SJCRH30 (cell line): Measurements from ENCODE around the gene ANKRD33. TPM values are rescaled to one million over a fixed set of nuclear protein-coding genes. Genes with fewer than 3 reads are reported as not detected.
A peak's percentile ranks its signal among the peaks of the same experiment; 100 is the strongest.

ENCODE experiments used
- DNase-seq, 2 experiments: peaks; one replicate each; pipeline ENCODE4 v3.0.0-alpha.2; 2015 to 2020
- H3K27ac ChIP-seq: fragments of 250-450 bp; sonication (Bioruptor Pico); 2 replicates; pipeline ENCODE4 v1.5.1; 2020; ENCODE audit warnings: mild to moderate bottlenecking, moderate library complexity
- H3K27me3 ChIP-seq: fragments of 250-450 bp; sonication (Bioruptor Pico); 2 replicates; pipeline ENCODE4 v1.5.1; 2020; ENCODE audit warnings: mild to moderate bottlenecking, moderate library complexity
- H3K36me3 ChIP-seq: fragments of 250-450 bp; sonication (Bioruptor Pico); 2 replicates; pipeline ENCODE4 v1.5.1; 2020; ENCODE audit warnings: mild to moderate bottlenecking, moderate library complexity
- H3K4me1 ChIP-seq: fragments of 250-450 bp; sonication (Bioruptor Pico); 2 replicates; pipeline ENCODE4 v1.5.1; 2020; ENCODE audit warnings: mild to moderate bottlenecking, moderate library complexity
- H3K4me3 ChIP-seq: fragments of 250-450 bp; sonication (Bioruptor Pico); 2 replicates; pipeline ENCODE4 v1.5.1; 2020; ENCODE audit warnings: mild to moderate bottlenecking, moderate library complexity
- H3K9me3 ChIP-seq: fragments of 250-450 bp; sonication (Bioruptor Pico); replicated peaks from 2 replicates; pipeline ENCODE4 v1.5.1; 2020; ENCODE audit warnings: mild to moderate bottlenecking, moderate library complexity
- total RNA-seq: library from RNA; depleted of rRNA; stranded (reverse); fragments of >200 nt; shearing (Covaris generic); gene quantifications from 2 replicates; pipeline ENCODE4 v1.2.3, GENCODE V29; 2014

Gene ANKRD33
- total RNA-seq, 1 experiment from 2014 or later, result not detected

DNA sequence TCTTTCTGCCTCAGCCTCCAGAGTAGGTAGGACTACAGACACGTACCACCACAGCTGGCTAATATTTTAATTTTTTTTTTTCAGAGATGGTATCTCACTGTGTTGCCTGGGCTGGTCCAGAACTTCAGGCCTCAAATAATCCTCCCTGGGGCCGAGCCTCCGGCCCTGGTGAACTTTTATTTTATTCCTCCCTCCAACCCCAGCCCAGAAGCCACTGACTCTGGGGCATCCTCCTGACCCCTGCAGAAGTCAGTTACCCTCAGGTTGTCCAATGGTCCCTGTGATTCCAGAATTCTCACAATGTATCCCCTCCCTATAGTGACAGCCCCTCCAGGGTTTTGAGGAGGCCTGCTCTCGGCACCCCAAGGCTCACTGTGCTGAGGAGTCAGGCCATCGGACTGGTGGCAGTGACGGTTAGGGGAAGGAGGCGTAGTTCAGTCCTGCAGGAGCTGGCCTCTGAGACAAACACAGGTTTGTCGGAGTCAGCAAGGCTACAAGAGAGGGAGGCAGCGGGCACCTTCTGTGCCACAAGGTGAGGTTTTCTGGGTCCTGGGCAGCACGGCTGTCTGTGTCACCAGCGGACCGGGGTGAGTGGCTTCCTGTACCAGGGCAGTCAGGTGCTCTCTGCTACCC is 20.0 kb upstream of the ANKRD33 start:
- Histone ChIP-seq H3K9me3 (0 out of 2 replicates have a peak, but pooled peaks cover 2% of the 10 kb centered on the region), H3K36me3 (no peaks in the 10 kb centered on the region), H3K4me3 (no peak overlapping the region), H3K4me1 (peaks cover 6% of the 10 kb centered on the region; the same call in 1 of the 2 replicates), H3K27me3 (peaks cover 48% of the 10 kb centered on the region), H3K27ac (no peak overlapping the region)
- DNase-seq, result no peak

DNA sequence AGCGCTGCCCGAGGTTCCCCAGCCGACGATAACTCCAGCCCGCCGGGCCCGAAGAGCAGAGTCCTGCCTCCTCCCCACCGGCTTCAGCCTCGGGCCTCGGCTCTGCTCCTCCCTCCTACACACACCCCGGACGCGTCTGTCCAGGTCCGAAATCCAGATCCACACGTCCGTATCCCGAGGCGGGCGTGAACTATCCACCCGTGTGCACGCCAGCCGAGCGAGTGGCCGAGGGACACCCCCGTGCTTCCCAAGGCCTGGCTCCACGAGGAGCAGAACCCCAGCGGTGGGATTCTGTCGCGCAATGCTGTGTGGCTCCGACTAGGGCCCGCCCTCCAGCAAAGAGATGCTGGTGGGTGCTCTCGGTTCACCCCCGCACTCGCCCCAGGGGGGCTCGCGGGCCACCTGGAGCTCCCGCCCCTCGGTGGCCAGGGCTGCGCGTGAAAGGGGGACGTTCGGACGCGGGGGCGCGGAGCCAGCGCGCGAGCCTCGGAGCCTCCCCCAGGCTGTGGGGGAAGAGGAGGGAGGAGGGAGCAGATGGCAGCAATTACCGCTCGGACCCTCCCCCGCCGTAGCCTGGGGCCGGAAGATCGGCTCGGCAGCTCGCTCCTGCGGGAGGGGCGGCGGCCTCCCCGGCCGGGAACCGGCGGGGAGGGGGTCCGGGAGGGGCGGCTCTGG is 18.9 kb upstream of the ANKRD33 start:
- H3K36me3 ChIP-seq, result no peaks in the 10 kb centered on the region
- no peaks in the 10 kb centered on the region for H3K4me1 ChIP-seq
- no peak for DNase-seq
- 0 out of 2 replicates have a peak, but pooled peaks cover 3% of the 10 kb centered on the region for H3K9me3 ChIP-seq
- H3K27me3 ChIP-seq, result peaks cover 54% of the 10 kb centered on the region
- H3K27ac ChIP-seq, result no peak overlapping the region
- H3K4me3 ChIP-seq, result no peak overlapping the region

DNA sequence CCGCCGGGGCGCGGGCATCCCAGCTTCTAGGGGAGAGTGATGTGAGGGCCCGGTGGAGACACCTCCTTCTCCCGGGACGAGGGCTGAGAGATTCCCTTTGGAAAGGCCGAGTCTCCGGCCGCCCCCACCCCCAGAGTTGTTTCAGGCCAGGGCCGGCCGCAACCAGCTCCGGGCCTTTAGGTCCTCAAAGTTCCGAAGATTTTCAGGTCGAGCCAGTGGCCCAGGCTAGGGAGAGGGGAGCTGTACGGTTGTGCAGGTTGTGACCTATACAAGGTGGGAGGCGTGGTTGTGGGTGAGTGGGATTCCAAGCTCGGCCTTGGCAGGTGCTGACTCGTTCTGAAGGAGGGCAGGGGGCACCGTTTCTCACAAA is 18.4 kb upstream of the ANKRD33 start:
- Histone ChIP-seq H3K27ac (no peak overlapping the region), H3K4me1 (no peaks in the 10 kb centered on the region)

DNA sequence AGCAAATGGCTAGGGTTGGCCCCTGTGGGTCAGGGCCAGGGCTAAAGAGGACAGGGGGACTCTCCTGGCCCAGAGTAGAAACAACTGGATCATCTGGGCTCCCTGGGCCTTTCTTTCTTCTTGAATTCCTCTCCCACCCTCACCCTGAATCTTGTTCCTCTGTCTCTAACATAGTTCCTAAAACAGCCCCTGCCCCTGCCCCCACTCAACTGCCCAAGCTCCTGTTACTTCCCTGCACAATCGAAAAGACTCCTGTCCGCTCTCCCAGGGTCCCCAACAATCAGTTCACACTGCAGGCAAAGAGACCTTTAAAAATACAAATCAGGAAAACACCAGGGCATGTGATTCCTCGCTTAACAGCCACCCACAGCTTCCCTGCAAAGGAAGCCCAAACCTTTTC is 18.0 kb upstream of the ANKRD33 start:
- Histone ChIP-seq H3K36me3 (no peaks in the 10 kb centered on the region), H3K4me3 (no peak overlapping the region), H3K4me1 (no peaks in the 10 kb centered on the region), H3K9me3 (0 out of 2 replicates have a peak, but pooled peaks cover 3% of the 10 kb centered on the region), H3K27me3 (peaks cover 50% of the 10 kb centered on the region), H3K27ac (no peak overlapping the region)
- DNase-seq, result no peak

More for the DNA sequence above, 18.4 kb upstream of the ANKRD33 start:
- Histone ChIP-seq H3K36me3 (no peaks in the 10 kb centered on the region), H3K4me3 (no peak overlapping the region), H3K9me3 (0 out of 2 replicates have a peak, but pooled peaks cover 3% of the 10 kb centered on the region), H3K27me3 (peaks cover 50% of the 10 kb centered on the region)
- no peak for DNase-seq

DNA sequence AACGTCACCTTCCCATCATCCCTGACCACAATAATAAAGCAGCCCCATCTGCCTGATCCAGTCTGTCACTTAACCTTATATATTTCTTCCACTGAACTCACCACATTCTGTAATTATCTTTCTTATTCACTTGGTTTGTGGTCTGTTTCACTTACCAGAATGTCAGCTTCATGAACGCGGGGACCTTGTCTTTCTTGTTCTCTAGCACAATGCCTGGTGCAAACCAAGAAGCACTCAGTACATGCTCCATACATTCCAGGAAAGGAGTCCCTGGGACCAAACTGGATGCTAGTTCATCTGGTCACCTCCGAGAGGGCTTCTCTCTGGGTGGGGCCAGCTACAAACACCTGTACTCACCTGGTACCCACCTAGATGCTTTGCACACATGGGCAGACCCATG is 17.4 kb upstream of the ANKRD33 start:
- peaks cover 50% of the 10 kb centered on the region for H3K27me3 ChIP-seq
- H3K27ac ChIP-seq, result no peak overlapping the region
- no peaks in the 10 kb centered on the region for H3K4me1 ChIP-seq
- no peak overlapping the region for H3K4me3 ChIP-seq
- no peaks in the 10 kb centered on the region for H3K36me3 ChIP-seq
- H3K9me3 ChIP-seq, result 0 out of 2 replicates have a peak, but pooled peaks cover 3% of the 10 kb centered on the region
- DNase-seq, result no peak

DNA sequence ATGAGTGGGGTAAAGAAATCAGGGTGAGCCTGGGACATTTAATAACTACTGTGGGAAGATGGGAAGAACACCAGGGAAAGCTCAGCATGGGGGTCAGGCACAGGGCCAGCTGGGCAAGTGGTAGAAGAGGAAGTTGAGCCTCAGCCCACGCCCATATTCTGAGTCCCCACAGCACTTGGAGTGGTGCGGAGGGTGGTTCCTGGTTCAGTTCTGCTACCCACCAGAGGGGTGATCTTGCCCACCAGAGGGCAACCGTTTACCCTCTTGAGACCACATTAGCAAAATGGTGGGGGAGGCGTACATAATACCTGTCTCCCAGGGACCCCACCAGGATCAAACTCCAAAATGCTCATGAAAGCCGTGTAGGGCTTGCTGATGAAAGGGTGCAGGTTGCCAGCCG is 16.8 kb upstream of the ANKRD33 start:
- 0 out of 2 replicates have a peak, but pooled peaks cover 3% of the 10 kb centered on the region for H3K9me3 ChIP-seq
- no peaks in the 10 kb centered on the region for H3K4me1 ChIP-seq
- H3K27ac ChIP-seq, result no peak overlapping the region
- H3K4me3 ChIP-seq, result no peak overlapping the region
- peaks cover 50% of the 10 kb centered on the region for H3K27me3 ChIP-seq
- no peaks in the 10 kb centered on the region for H3K36me3 ChIP-seq
- no peak for DNase-seq

DNA sequence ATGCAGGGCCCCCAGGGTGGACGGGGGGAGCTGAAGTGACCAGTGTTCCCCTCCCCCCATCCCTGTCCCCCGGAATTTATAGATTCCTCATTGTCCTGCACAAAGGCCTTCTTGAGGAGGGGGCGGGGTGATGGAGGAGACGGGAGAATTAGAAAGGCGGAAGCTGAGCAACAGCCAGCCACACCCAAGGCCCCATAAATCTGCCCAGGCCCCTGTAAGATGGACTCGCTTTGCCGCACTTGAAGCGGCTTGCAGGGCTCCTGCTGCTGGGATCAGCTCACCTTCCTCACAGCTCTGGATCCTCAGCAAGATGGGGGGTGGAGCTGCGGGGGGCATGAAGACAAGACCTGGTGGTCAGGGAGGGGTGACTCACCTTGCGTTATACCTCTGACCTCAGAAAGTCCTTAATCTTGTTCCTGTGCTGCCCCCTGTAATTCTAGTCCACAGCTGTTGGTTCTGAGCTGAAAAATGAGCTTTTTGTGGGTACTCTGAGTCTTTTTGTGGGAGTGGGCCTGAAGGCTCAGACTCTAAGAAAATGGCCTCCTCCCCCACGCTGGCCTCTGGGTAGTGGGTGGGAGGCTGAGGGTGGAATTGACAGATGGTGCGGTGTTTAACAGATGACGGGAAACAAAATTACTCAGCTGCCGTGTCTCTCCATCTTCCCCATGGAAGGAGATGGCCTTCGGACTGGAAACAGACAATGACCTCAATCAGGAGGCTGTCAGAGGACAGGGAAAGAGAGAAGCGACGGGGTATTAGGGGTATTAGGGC is 15.8 kb upstream of the ANKRD33 start:
- Histone ChIP-seq H3K27me3 (peaks cover 50% of the 10 kb centered on the region), H3K36me3 (no peaks in the 10 kb centered on the region), H3K27ac (no peak overlapping the region), H3K4me1 (no peaks in the 10 kb centered on the region), H3K9me3 (0 out of 2 replicates have a peak, but pooled peaks cover 3% of the 10 kb centered on the region), H3K4me3 (no peak overlapping the region)
- no peak for DNase-seq

DNA sequence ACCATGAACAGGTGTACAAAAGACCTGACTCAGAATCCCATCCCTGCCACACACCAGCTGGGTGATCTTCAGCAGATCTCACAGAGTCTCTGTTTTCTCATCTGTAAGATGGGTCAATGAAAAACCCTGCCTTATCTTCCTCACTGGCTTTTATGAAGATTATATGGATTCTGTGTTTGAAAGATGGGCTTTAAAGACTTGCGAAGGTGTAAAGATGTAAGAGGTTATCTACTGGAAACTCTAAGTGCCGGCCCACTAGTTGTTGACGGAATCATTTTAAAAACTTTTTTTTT is 15.3 kb upstream of the ANKRD33 start:
- no peak for DNase-seq
- 0 out of 2 replicates have a peak, but pooled peaks cover 3% of the 10 kb centered on the region for H3K9me3 ChIP-seq
- H3K27me3 ChIP-seq, result peaks cover 45% of the 10 kb centered on the region
- H3K4me3 ChIP-seq, result no peak overlapping the region
- H3K4me1 ChIP-seq, result no peaks in the 10 kb centered on the region
- H3K36me3 ChIP-seq, result no peaks in the 10 kb centered on the region
- no peak overlapping the region for H3K27ac ChIP-seq

DNA sequence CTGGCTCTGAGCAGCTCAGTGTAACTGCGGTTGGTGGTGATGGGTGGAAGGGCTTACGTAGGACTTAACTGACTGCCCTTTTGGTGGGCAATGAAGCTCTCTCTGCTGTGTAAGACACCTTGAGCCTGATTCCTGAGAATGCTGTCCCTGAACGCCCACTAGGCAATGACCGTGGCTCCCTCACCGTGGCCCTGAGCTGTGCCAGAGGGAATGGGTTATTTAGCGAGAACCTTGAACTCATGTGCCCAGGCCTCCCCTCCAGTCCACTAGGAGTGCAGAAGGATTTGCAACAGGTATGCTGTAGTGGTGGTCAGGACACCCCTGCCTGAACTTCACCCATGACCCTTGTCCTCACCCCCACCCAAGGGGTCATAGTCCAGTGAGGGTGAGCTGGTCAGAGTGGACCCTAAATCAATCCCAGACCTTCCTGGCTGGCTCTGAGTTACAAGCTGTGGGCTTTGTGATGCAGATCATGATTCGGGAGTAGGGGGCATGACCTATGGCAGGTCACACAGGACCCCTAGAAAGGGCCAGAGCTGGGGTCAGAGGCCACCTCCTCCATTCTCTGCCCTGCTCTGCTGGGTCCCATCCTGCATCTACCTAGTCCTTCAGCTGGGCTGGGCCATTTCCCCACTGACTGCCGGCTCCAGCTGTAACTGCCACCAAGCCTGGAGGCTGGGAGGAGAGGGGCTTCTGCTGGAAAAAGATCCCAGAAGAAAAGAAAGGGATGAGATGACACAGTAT is 14.5 kb upstream of the ANKRD33 start:
- Histone ChIP-seq H3K27me3 (peaks cover 37% of the 10 kb centered on the region), H3K36me3 (no peaks in the 10 kb centered on the region), H3K4me3 (no peak overlapping the region), H3K27ac (no peak overlapping the region), H3K4me1 (no peaks in the 10 kb centered on the region), H3K9me3 (0 out of 2 replicates have a peak, but pooled peaks cover 3% of the 10 kb centered on the region)
- no peak for DNase-seq

DNA sequence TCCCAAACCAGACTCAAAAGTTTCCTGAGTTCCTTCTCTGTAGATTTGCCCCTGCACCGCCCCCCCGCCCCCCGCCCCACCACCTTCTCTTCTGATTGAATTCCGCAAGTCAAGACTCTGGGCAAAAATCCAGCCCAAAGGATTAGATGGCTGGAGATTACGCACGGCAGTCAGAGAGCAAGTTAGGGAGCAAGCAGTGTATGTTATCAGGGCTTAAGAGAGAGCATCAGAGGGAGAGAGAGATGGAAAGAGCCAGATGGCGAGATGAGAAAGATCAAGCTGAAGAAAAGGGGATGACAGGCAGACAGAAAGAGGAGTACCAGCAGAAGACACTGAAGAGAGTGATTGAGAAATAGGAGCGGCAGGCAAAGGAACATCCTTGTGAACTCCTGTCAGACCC is 13.9 kb upstream of the ANKRD33 start:
- no peaks in the 10 kb centered on the region for H3K36me3 ChIP-seq
- DNase-seq, result peak in 1 of 2 experiments; percentile 49

DNA sequence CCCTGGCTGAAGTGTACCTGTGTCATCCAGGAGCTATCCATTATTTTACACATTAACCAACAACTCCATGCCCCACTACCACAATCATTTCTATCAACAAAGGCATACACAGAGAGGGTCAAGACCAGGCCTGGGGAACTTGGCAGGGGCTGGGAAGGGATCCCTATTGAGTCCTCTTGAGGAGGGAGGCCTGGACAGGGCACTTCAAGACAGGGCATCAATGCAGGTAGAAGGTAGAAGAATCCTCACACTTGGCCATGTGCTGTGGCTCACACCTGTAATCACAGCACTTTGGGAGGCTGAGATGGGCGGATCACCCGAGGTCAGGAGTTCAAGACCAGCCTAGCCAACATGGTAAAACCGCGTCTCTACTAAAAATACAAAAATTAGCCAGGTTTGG is 13.4 kb upstream of the ANKRD33 start:
- no peak for DNase-seq
- no peaks in the 10 kb centered on the region for H3K4me1 ChIP-seq
- 0 out of 2 replicates have a peak, but pooled peaks cover 3% of the 10 kb centered on the region for H3K9me3 ChIP-seq
- H3K27ac ChIP-seq, result no peak overlapping the region
- H3K4me3 ChIP-seq, result no peak overlapping the region
- H3K27me3 ChIP-seq, result peaks cover 28% of the 10 kb centered on the region
- H3K36me3 ChIP-seq, result no peaks in the 10 kb centered on the region

More for the DNA sequence above, 13.9 kb upstream of the ANKRD33 start:
- Histone ChIP-seq H3K9me3 (0 out of 2 replicates have a peak, but pooled peaks cover 3% of the 10 kb centered on the region), H3K27me3 (peaks cover 32% of the 10 kb centered on the region), H3K4me1 (no peaks in the 10 kb centered on the region), H3K4me3 (no peak overlapping the region), H3K27ac (no peak overlapping the region)

DNA sequence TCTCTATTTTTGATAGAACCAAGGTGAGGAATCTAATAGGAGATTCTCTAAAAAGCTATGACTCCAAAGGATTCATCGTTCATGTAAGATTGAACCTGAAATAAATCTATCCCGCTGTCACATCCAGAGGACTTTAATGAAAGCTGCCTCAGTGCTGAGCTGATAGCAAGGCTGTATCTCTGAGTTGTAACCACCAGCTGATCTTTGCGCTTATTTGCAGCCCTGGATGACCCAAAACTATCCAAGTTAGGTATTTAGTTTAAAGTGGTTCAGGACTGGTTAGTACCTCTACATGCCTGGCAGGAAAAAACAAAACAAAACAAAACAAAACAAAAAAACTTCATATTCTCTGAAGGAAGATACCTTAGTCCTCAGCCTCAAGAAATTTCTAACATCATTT is 8.8 kb upstream of the ANKRD33 start:
- Histone ChIP-seq H3K4me1 (no peaks in the 10 kb centered on the region), H3K27me3 (no peaks in the 10 kb centered on the region), H3K4me3 (no peak overlapping the region)

DNA sequence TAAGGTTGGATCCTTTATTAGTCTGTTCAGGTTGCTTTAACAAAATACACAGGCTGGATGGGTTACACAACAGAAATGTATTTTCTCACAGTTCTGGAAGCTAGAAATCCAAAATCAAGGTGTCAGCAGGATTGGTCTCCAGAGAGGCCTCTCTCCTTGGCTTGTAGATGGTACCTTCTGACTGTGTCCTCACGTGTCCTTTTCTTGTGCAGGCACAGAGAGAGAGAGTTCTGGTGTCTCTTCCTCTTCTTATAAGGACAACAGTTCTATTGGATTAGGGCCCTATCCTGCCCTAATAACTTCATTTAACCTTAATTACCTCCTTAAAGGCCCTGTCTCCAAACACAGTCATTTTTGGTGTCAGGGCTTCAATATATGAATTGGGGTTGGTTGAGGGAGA is 4.6 kb upstream of the ANKRD33 start:
- Histone ChIP-seq H3K36me3 (no peaks in the 10 kb centered on the region), H3K4me3 (no peak overlapping the region), H3K27ac (no peak overlapping the region), H3K27me3 (no peaks in the 10 kb centered on the region; the same call in 1 of the 2 replicates), H3K4me1 (no peaks in the 10 kb centered on the region), H3K9me3 (no peaks in the 10 kb centered on the region)
- no peak for DNase-seq

More for the DNA sequence above, 8.8 kb upstream of the ANKRD33 start:
- Histone ChIP-seq H3K9me3 (no peaks in the 10 kb centered on the region), H3K36me3 (no peaks in the 10 kb centered on the region), H3K27ac (no peak overlapping the region)
- no peak for DNase-seq

DNA sequence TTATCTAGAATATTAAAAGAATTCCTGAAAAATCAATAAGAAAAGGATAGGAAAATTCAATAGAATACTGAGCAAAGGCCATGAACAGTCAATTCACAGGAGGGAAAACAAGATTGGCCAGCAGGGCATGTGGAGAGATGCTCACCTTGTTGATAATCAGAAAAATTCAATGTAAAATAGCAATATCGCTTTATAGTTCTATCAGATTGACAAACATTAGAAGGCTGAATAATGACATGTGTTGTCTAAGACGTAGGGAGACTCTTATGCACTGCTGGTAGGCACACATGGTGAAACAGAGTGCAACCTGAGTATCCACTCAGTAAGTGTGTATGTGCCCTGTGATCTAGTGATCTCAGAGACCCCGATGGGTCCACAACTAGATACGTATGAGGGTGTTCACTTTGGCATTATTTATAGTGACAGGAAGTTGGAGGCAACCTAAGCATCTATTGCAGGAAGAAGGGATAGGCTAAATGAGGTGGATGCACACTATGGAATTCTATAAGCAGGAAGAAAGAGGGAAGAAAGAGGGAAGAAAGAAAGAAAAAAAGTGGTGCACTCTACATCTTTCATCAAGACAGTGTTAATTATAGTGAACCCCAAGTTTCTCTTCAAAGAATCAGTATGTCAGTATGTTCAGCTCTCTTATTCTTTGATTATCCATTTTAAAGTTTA is 3.8 kb upstream of the ANKRD33 start:
- peaks cover under 1% of the 10 kb centered on the region; the same call in 1 of the 2 replicates for H3K27me3 ChIP-seq
- no peak overlapping the region for H3K27ac ChIP-seq
- no peaks in the 10 kb centered on the region for H3K9me3 ChIP-seq
- no peak for DNase-seq
- H3K4me3 ChIP-seq, result no peak overlapping the region
- no peaks in the 10 kb centered on the region for H3K4me1 ChIP-seq
- H3K36me3 ChIP-seq, result no peaks in the 10 kb centered on the region
